COR-L47 (cell line): ENCODE measurements around the gene BAHCC1.

ENCODE experiments used
- DNase-seq: peaks from one replicate; lab custom pipeline; 2025; lab: John Stamatoyannopoulos, UW

Gene BAHCC1

DNA sequence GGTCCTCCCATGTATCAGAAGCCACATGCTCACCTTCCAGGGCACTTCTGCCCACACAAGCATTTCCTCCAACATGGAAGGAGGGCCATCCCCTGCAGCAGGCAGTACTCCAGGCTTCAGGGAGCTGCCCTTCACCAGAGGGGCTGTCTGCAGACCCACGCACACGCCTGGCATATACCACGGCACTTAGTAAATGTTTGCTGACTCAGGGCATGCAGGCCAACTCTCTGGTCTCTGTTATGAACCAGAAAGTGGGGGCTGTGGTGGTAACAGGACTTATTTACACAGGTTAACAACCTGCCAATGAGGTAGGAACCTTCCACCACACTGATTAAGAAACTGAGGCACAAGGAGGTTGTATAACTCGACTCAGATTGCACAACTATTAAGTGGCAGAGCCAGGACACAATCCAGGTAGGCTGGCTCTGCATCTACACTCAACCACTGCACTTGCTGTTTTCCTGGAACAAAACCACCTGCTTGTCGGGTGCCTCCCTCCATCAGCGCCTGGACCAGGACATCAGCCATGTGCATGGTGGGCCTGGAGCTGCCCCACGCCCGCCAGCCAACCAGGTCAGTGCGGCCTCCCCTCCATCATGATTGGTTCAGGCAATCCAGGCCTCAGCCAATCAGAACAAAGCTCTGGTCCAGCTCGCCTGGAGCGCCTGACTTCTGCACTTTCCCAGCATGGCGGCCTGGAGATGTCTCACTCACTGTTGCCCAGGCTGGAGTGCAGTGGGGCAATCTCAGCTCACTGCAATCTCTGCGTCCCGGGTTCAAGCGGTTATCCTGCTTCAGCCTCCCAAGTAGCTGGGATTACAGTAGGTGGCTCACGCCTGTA is 98.2 kb downstream of the BAHCC1 start:
- no peak for DNase-seq

DNA sequence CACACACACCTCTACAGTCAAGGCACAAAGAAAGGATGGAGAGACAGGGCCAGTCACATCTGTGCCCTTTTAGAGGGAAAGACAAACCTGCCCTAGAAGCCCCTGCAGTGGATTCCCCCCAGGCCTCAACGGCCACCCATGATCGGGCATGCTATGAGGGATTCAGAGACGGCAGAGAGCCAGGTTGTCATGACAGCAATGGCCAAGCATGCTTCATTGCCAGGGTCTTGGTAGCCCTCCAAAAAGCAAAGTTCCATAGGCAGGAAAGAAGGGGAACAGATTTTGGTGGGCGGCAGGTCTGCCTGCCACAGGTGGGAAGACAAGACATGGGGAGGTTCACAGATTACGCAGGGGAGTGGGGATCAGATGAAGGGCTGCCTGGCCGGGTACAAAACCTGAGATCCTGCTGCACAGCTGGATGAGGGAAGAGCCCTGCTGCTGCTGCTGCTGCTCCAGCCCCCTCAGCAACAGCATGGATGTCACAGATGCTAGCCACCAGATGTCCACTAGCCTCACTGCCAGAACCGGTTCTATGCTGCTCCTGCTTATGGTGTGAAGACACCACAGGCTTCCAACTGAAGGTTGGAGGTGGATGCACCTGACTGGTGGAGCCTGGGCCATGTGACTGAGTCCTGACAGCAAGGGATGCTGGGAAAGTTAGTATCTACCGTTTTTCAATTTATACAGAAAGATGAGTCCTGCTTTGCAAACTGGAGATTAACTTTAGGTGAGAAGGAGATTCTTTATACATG is 99.5 kb downstream of the BAHCC1 start:
- DNase-seq: peak; percentile 76

DNA sequence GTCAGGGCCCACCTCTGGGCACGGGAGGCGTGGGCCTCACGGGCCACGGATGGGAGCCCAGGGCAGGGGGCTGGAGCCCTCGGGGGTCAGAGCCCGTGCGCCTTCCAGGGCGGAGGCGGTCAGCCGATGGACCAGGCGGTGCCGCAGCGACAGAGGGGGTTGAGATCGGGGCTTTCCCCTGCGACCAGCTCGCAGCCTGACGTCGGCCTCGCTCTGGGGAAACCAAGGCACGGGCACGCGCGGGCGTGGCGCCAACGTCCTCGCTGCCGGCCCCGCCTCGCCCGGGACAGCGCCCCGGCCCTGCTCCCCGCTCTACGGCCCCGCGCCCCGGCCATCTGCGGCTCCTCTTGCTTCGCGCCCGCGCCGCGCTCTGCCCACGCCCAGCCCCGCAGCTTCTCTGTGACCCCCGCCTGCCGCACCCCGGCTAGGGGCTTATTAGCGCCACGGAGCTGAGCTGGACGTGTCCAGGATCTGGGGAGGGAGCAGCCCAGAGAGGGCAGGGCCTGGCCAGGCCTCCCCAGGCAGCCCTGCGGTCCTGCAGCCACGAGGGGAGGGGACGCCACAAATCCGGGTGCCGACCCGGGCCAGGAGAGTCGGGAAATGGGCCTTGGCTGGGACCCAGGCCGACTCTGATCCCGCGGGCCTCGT is 103.8 kb downstream of the BAHCC1 start:
- no peak for DNase-seq

DNA sequence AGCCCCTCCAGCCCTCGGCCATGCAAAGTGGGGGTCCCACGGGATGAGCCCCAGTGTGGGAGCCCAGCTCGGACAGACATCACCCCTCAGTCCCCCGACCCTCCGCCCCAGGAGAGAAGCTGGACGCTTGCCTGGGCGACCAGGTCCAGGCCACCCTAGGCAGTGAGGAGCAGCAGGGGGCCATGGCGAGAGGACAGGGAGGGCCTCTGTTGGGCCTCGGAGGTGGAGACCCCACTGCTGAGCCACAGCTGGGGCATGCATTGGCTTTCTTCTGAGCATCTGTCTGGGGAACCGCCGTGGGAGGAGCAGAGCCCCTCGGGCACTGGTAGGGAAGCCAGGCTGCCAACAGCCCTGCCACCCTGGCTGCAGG is 104.3 kb downstream of the BAHCC1 start:
- no peak for DNase-seq

DNA sequence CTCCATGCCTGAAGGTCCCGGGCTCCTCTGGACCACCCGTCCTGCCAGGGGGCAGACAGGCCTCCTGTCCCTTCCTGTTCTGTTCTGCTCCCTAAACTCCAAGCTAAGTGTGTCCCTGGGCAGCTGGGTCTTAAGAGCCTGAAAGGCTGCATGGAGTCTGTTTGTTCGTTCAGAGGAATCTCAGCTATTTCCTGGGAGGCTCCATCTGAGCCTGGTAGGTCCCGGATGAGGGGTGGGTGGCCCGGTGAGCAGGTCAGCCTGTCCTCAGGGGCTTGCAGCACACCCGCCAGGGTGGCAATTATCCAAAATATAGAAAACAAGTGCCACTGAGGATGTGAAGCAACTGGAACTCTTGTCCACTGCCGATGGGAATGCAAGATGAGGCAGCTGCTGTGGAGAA is 104.8 kb downstream of the BAHCC1 start:
- DNase-seq: no peak

DNA sequence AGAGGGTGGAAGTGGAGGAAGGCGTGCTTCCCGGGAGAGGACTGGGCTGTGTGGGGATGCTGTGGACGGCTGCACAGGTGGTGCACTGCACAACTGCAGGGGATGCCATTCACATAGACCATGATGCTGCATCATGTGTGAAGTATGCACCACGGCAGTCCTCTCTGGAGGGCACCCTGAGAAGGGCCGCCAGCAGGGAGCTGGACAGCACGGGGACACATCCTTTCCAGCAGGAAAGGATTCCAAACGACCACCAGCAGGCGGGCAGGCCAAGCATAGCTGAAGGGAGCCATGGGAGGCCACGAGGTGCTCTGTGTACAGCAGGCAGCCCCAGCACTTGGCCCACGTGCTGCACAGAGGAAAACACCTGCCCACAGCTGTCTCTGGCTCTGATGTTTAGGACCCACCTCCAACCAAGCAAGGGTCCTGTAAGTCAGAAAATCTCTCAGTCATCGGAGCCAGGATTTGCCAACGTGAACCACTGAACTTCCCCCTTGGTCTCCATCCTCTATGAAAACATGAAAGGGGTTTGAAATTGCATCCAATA is 107.3 kb downstream of the BAHCC1 start:
- DNase-seq: no peak

DNA sequence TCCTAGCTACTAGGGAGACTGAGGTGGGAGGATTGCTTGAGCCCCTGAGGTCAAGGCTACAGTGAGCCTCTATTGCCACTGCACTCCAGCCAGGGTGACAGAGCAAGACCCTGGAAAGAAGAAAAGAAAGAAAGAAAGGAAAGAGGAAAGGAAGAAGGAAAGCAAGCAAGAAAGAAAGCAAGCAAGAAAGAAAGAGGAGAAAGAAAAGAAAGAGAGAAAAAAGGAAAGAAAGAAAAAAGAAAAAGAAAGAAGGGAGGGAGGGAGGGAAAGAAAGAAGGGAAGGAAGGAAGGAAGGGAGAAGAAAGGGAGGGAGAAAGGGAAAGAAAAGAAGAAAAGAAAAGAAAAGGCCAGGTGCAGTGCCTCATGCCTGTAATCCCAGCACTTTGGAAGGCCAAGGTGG is 108.4 kb downstream of the BAHCC1 start:
- no peak for DNase-seq

DNA sequence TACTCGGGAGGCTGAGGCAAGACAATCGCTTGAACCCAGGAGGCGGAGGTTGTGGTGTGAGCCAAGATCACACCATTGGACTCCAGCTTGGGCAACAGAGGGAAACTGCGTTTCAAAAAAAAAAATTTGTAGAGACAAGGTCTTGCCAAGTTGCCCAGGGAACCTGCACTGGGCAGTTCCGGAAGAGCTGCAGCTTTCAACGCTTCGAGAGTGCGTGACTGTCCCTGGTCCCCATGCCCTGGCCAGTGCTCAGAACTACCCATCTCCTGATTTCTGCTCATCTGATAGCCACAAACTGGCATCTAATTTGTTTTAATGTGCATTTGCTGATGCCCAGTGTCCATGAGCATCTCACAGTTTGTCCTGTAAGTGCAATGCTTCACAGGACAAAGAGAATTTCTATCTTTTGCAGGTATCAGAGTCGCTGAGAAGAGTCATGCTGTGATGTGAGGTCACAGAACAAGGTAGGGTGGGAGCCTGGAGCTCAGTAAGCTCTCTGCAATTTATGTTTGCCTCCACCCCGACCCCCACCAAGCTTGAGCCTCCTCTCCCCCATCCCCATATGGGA is 113.5 kb downstream of the BAHCC1 start:
- DNase-seq: no peak

DNA sequence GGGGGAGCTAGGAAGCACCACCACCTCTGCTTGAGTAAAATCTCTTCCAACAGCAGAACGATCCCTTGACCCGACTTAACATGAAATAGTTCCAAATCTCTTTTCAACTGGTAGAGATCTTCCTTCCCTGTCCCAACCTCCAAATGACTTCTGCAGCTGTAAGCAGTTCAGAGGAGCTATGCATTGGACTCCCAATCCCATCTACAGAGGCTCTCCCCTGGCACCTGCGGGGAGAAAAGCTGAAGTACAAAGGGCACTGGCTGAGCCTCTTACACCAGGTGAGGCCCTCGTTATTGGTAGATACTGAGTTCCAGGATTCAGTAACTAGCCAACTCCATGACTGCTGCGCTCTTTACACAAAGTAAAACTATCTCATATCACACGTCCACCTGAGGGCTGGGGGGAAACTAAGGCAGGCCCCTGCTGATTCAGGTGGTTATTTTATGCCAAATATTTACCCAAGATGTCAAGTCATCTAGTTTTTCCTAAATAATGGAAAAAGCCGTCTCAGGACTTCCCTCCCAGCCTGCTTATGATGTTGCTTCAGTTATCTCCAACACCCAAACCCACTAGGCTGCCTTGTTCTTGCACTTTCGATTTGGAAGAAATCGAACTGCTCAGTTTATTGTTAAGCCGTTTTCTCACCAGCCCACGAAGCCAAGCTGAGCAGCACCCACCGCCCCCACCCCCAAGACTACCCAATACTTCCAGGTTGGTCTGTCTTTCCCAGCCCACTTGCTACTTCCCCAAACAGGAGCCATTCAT is 114.1 kb downstream of the BAHCC1 start:
- DNase-seq: no peak

DNA sequence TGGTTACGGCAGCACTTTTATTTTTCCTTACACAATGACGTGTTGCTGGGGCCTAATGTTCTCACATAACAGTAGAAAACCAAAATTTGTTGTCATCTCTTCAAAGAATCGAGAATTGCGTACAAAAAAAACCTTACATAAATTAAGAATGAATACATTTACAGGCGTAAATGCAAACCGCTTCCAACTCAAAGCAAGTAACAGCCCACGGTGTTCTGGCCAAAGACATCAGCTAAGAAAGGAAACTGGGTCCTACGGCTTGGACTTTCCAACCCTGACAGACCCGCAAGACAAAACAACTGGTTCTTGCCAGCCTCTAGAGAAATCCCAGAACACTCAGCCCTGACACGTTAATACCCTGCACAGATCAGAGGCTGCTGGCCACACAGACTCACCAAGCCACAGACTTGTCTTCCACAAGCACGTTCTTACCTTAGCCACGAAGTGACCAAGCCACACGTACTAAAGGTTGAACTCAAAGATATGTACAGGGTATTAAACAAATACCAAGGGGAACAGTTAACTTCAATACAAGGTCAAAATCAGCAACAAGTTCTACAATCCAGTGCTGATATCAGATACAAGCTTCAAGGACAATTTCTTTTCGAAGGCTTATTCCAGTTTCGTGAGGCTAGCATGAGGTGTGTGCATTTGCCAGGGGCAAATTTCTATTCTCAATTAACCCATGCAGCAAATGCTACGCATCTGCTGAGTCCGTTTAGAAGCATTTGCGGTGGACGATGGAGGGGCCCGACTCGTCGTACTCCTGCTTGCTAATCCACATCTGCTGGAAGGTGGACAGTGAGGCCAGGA is 114.9 kb downstream of the BAHCC1 start:
- DNase-seq: no peak

DNA sequence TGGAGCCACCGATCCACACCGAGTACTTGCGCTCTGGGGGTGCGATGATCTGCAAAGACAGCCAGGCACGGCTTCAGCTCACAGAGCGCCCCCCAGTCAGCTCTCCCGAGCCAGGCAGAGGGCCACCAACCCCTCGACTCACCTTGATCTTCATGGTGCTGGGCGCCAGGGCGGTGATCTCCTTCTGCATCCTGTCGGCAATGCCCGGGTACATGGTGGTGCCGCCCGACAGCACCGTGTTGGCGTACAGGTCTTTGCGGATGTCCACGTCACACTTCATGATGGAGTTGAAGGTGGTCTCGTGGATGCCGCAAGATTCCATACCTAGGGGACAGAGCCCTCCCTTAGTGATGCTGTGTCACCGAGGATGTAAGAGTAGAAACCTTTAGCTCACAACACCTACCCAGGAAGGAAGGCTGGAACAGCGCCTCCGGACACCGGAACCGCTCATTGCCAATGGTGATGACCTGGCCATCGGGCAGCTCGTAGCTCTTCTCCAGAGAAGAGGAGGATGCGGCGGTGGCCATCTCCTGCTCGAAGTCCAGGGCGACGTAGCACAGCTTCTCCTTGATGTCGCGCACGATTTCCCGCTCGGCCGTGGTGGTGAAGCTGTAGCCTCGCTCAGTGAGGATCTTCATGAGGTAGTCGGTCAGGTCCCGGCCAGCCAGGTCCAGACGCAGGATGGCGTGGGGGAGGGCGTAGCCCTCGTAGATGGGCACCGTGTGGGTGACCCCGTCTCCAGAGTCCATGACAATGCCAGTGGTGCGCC is 115.7 kb downstream of the BAHCC1 start:
- DNase-seq: no peak

DNA sequence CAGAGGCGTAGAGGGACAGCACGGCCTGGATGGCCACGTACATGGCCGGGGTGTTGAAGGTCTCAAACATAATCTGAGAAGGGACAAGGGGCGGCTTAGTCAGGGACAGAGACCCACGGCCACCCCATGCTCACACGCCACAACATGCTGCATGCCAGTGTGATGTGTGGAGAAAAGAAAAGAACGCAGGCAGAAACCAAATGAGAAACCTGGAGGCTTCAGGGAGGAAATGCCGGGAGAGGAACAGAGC is 116.2 kb downstream of the BAHCC1 start:
- no peak for DNase-seq

DNA sequence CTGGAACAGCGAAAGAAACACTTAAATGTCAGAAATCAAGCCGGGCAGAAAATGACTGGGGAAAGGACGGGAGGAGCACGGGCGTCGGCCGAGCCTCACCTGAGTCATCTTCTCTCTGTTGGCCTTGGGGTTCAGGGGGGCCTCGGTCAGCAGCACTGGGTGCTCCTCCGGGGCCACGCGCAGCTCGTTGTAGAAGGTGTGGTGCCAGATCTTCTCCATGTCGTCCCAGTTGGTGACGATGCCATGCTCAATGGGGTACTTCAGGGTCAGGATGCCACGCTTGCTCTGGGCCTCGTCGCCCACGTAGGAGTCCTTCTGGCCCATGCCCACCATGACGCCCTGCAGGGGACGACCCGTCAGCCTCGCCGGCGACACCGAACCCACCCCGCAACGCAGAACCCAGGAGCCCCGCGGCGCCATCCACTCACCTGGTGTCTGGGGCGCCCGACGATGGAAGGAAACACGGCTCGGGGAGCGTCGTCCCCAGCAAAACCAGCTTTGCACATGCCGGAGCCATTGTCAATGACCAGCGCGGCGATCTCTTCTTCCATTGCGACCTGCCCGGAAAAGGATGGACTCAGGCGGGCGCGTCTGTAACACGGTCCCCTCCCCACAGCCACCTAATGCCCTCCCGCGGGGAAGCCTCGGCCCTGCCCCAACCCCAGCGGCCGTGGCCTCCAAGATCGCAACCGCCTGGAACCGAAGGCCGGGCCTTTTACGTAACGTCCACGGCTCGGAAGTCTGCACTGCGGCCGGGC is 116.7 kb downstream of the BAHCC1 start:
- peak; percentile 43 for DNase-seq

DNA sequence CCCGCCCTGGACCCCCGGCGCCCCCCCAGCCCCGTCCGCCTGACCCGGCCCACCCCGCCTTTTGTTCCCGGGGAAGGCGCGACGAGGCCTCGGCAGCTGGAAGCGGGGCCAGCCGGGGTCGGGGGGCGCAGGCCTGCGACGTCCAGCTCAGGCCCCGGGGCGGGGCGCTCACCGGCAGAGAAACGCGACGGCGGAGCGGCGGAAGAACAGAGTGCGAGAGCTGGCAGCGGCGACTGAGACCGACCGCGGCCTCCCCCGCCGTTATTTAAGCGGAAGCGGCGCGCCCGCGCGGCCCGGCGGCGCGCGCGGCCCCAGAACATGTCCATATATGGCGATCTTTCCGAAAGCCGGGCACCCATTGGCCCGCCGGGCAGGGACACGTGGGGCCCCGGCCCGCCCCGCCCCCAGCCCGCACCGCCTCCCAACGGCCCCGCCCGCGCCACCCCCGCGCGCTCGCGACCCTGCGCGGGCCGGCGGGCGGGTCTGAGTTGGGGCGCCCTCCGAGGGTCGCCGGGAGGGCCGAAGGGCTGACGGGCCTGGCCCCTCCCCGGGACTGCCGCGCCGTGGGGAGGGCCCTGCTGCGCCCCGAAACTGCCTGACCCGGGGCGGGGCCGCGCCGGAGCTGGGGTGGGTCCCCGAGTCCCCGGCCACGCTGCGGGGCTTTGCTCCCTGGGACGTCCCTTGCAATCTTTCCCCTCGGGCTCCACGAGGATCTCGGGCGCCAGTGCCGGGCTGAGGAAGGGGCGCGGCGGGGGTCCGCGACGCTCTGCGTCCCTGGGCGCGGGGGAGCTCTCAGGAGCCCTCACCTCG is 117.5 kb downstream of the BAHCC1 start, which contains the start of gene ACTG1:
Gene ACTG1, minus strand, starts transcription at position 238 of the 810 bp plus-strand sequence. CDS start 445 bp downstream, outside the sequence.
- peak; percentile 98 for DNase-seq

DNA sequence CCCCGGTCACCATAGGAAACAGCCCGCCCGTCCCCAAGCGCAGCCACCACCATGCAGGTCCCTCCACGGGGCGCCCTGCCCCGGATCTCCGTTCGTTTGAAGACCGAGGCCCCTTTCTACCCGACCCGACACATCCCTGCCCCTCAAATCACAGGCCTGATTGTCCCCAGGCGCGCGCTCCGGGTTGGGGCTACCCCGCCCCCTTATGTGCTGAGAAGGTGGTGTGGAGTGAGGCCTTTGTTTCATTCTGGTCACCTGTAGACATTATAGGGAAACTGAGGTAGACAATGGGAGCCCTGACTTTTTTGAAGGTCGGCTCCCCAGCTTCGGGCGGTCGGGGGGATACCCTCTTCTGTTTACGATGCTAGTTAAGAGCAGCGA is 118.1 kb downstream of the BAHCC1 start:
- DNase-seq: peak; percentile 78

DNA sequence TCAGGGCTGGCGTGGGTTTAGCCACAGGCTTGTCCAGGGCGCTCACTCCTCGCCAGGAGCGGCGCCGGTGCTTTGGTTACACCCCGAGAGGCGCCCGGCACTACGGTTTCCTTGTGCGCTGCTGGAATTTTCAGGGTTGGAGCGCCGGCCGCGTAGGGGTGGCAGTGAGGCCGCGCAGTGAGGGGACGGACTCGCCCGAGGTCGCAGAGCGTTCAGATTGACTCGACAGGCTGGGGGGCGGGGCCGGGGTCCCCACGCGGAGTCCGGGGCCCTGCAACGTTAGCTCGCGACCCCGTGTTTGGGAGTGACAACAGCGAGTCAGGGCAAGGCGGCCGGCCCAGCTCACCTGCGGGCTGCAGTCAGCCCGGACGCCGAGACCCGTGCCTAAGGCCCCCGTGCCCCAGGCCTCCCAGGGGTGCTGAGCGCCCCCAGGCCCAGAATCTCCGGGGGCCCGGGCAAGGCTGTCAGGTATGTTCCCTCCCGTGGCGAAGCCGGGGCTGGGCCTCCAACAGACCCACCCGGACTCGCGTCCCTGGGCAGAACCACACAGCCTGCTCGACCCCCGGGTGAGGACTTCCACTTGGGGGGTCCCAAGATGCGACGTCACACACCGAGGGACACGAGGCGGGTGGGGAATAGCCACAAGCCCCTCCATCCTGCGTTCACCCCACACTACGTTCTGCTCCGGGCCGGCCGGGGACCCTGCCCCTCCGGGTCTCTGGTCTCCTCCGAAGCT is 118.7 kb downstream of the BAHCC1 start:
- DNase-seq: peak; percentile 82

DNA sequence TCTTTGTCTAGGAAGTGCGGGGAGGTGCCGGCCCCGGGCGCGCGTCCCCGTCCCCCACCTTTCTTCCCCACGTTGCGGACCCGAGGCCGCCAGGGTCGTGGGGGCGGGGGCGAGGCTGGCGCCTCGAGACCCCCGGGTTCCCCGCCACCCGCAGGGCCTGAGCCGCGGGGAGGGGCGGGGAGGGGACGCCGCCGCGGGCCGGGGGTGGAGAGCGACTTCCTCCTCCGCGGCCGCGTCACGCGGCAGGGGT is 119.2 kb downstream of the BAHCC1 start:
- DNase-seq: no peak
